T-helper 1 cell treated with Interleukin-12 subunit alpha and Interleukin-12 subunit beta and Interleukin-4 antibody, amounts not matched to agents 30 μg/mL and 1 μg/mL, for 36 hours (primary cell): ENCODE measurements around the gene PLPP6.

ENCODE experiments used
- H3K27ac Mint-ChIP-seq: one replicate; pipeline ENCODE4 v1.8.0; 2021; ENCODE audit warnings: mild to moderate bottlenecking, mixed read lengths
- H3K27me3 Mint-ChIP-seq: one replicate; pipeline ENCODE4 v1.8.0; 2021; ENCODE audit warnings: low read depth, mixed read lengths
- H3K36me3 Mint-ChIP-seq: one replicate; pipeline ENCODE4 v1.8.0; 2021; ENCODE audit warnings: low read depth, mixed read lengths
- H3K4me1 Mint-ChIP-seq: one replicate; pipeline ENCODE4 v1.8.0; 2021; ENCODE audit warnings: low read depth, mixed read lengths
- H3K4me3 Mint-ChIP-seq: one replicate; pipeline ENCODE4 v1.8.0; 2021; ENCODE audit warnings: mild to moderate bottlenecking, moderate library complexity, mixed read lengths
- H3K9me3 Mint-ChIP-seq: one replicate; pipeline ENCODE4 v1.8.0; 2021; ENCODE audit warnings: mixed read lengths

PLPP6 gene

GRCh38 chr9:4700091-4700490 lies 38.0 kb downstream of the PLPP6 start:
- no peaks in the 10 kb centered on the region for H3K27me3 Mint-ChIP-seq
- H3K27ac Mint-ChIP-seq, result no peak overlapping the region
- H3K9me3 Mint-ChIP-seq, result no peaks in the 10 kb centered on the region
- H3K4me3 Mint-ChIP-seq, result no peak overlapping the region
- H3K36me3 Mint-ChIP-seq, result peaks cover 42% of the 10 kb centered on the region
- peaks cover 4% of the 10 kb centered on the region for H3K4me1 Mint-ChIP-seq

GRCh38 chr9:4700932-4701331 lies 38.8 kb downstream of the PLPP6 start:
- H3K4me1 Mint-ChIP-seq, result peaks cover 5% of the 10 kb centered on the region
- no peaks in the 10 kb centered on the region for H3K27me3 Mint-ChIP-seq
- no peak overlapping the region for H3K4me3 Mint-ChIP-seq
- no peak overlapping the region for H3K27ac Mint-ChIP-seq
- no peaks in the 10 kb centered on the region for H3K9me3 Mint-ChIP-seq
- peaks cover 44% of the 10 kb centered on the region for H3K36me3 Mint-ChIP-seq

GRCh38 chr9:4701526-4701925 lies 39.4 kb downstream of the PLPP6 start:
- H3K9me3 Mint-ChIP-seq, result no peaks in the 10 kb centered on the region
- no peaks in the 10 kb centered on the region for H3K27me3 Mint-ChIP-seq
- no peak overlapping the region for H3K27ac Mint-ChIP-seq
- peaks cover 6% of the 10 kb centered on the region for H3K4me1 Mint-ChIP-seq
- H3K36me3 Mint-ChIP-seq, result peaks cover 42% of the 10 kb centered on the region
- H3K4me3 Mint-ChIP-seq, result no peak overlapping the region

GRCh38 chr9:4704129-4704528 lies 42.0 kb downstream of the PLPP6 start:
- Mint-ChIP-seq H3K27me3 (no peaks in the 10 kb centered on the region), H3K36me3 (peaks cover 50% of the 10 kb centered on the region), H3K9me3 (no peaks in the 10 kb centered on the region), H3K4me3 (no peak overlapping the region), H3K27ac (no peak overlapping the region), H3K4me1 (peaks cover 2% of the 10 kb centered on the region)

- H3K4me3 Mint-ChIP-seq, result no peak overlapping the region
- no peak overlapping the region for H3K27ac Mint-ChIP-seq
- no peaks in the 10 kb centered on the region for H3K27me3 Mint-ChIP-seq
- no peaks in the 10 kb centered on the region for H3K9me3 Mint-ChIP-seq
- H3K4me1 Mint-ChIP-seq, result peaks cover 2% of the 10 kb centered on the region
- H3K36me3 Mint-ChIP-seq, result peaks cover 50% of the 10 kb centered on the region
Measured at GRCh38 chr9:4706021-4706420, 43.9 kb downstream of the PLPP6 start.

GRCh38 chr9:4706971-4707622 lies 45.0 kb downstream of the PLPP6 start:
- peaks cover 2% of the 10 kb centered on the region for H3K4me1 Mint-ChIP-seq
- H3K36me3 Mint-ChIP-seq, result peaks cover 44% of the 10 kb centered on the region
- H3K4me3 Mint-ChIP-seq, result no peak overlapping the region
- no peaks in the 10 kb centered on the region for H3K27me3 Mint-ChIP-seq
- no peak overlapping the region for H3K27ac Mint-ChIP-seq
- H3K9me3 Mint-ChIP-seq, result no peaks in the 10 kb centered on the region

GRCh38 chr9:4709380-4709779 lies 47.3 kb downstream of the PLPP6 start:
- Mint-ChIP-seq H3K27ac (no peak overlapping the region), H3K27me3 (no peaks in the 10 kb centered on the region), H3K4me1 (peaks cover 2% of the 10 kb centered on the region), H3K9me3 (no peaks in the 10 kb centered on the region), H3K36me3 (peaks cover 41% of the 10 kb centered on the region), H3K4me3 (no peak overlapping the region)

GRCh38 chr9:4713849-4714248 lies 51.8 kb downstream of the PLPP6 start:
- no peak overlapping the region for H3K27ac Mint-ChIP-seq
- H3K36me3 Mint-ChIP-seq, result peaks cover 39% of the 10 kb centered on the region
- no peaks in the 10 kb centered on the region for H3K4me1 Mint-ChIP-seq
- no peak overlapping the region for H3K4me3 Mint-ChIP-seq
- no peaks in the 10 kb centered on the region for H3K9me3 Mint-ChIP-seq
- no peaks in the 10 kb centered on the region for H3K27me3 Mint-ChIP-seq

- Mint-ChIP-seq H3K36me3 (peaks cover 38% of the 10 kb centered on the region), H3K27ac (no peak overlapping the region), H3K27me3 (no peaks in the 10 kb centered on the region), H3K4me3 (no peak overlapping the region), H3K4me1 (no peaks in the 10 kb centered on the region), H3K9me3 (no peaks in the 10 kb centered on the region)
Measured at GRCh38 chr9:4714266-4715016, 52.3 kb downstream of the PLPP6 start.
